A549 (cell line): ENCODE measurements around the gene SLC31A2. TPM values are rescaled to one million over a fixed set of nuclear protein-coding genes. Genes with fewer than 3 reads are reported as not detected.

ENCODE experiments used
- ATAC-seq, 2 experiments: fragments of 200-7000 bp in 1 of 2; fragments of >200 bp in 1 of 2; cut with Nextera tagmentation in 1 of 2; cut with Tn5 transposase in 1 of 2; 3 replicates each; pipeline versions ENCODE4 v1.8.0 to v1.9.1; 2018 to 2020; ENCODE audit warnings: mild to moderate bottlenecking in 1 of 2, moderate library complexity in 1 of 2
- CTCF ChIA-PET: fragments of 300-600 bp; sonication (Branson Sonifier 250); formaldehyde crosslinking; extraction: SDS; loops from one replicate; lab custom pipeline; 2021; ENCODE audit warnings: antibody characterized with exemption, inconsistent platforms; lab: Yijun Ruan, JAX
- POLR2A ChIA-PET: fragments of 350-600 bp; formaldehyde crosslinking; extraction: SDS; loops from one replicate; lab custom pipeline; 2021; ENCODE audit warnings: antibody characterized with exemption, inconsistent platforms; lab: Yijun Ruan, JAX
- DNase-seq, 2 experiments: peaks; one replicate each; pipeline versions ENCODE4 v3.0.0 to v3.0.0-alpha.2; 2011 to 2016; ENCODE audit warnings: low read depth in 1 of 2, low spot score in 1 of 2
- FAIRE-seq: peaks from 2 replicates; lab custom pipeline; 2011; peaks lifted over from hg19 to GRCh38; lab: Jason Lieb, UNC
- H3K27ac ChIP-seq, 2 experiments: fragments of >200 bp; sonication (Bioruptor Twin); formaldehyde crosslinking; 3 replicates each; pipeline ENCODE4 v1.5.1; 2016 to 2017
- H3K4me1 ChIP-seq: fragments of >200 bp; sonication (Bioruptor Twin); formaldehyde crosslinking; 3 replicates; pipeline ENCODE4 v1.6.1; 2016
- H3K4me2 ChIP-seq: fragments of >200 bp; sonication (Bioruptor Twin); formaldehyde crosslinking; 3 replicates; pipeline ENCODE4 v1.6.1; 2016
- H3K4me3 ChIP-seq: fragments of >200 bp; sonication (Bioruptor Twin); formaldehyde crosslinking; 3 replicates; pipeline ENCODE4 v1.5.1; 2016
- H3K9me3 ChIP-seq: fragments of >200 bp; sonication (Bioruptor Twin); formaldehyde crosslinking; 3 replicates; pipeline ENCODE4 v1.6.1; 2016
- CBX8 ChIP-seq: fragments of 200-600 bp; sonication (generic); IDR thresholded peaks from 2 replicates; pipeline ENCODE4 v1.6.1; 2016
- CHD4 ChIP-seq: fragments of 200-600 bp; sonication (generic); IDR thresholded peaks from 2 replicates; pipeline ENCODE4 v1.6.1; 2016; ENCODE audit warnings: antibody characterized with exemption, mild to moderate bottlenecking, borderline replicate concordance
- EHF ChIP-seq: fragments of 250-450 bp; sonication (Bioruptor Pico); IDR thresholded peaks from 2 replicates; pipeline ENCODE4 v1.5.0; 2020; ENCODE audit warnings: mild to moderate bottlenecking
- ESRRA ChIP-seq: fragments of 150-350 bp; IDR thresholded peaks from 2 replicates; pipeline ENCODE4 v1.6.1; 2014; ENCODE audit warnings: mild to moderate bottlenecking, low read length, borderline replicate concordance
- FOSB ChIP-seq: fragments of 250-450 bp; sonication (Bioruptor Pico); IDR thresholded peaks from 2 replicates; pipeline ENCODE4 v1.5.0; 2020; ENCODE audit warnings: mild to moderate bottlenecking, moderate library complexity
- FOXS1 ChIP-seq: fragments of 250-450 bp; sonication (Bioruptor Pico); IDR thresholded peaks from 2 replicates; pipeline ENCODE4 v1.5.0; 2020; ENCODE audit warnings: mild to moderate bottlenecking, moderate library complexity
- GATA3 ChIP-seq: IDR thresholded peaks from 2 replicates; pipeline ENCODE4 v1.6.1; 2012; ENCODE audit warnings: borderline replicate concordance
- HOXB5 ChIP-seq: fragments of 250-450 bp; sonication (Bioruptor Pico); IDR thresholded peaks from 2 replicates; pipeline ENCODE4 v1.5.0; 2020; ENCODE audit warnings: mild to moderate bottlenecking, moderate library complexity
- JUNB ChIP-seq: fragments of >200 bp; sonication (Bioruptor Twin); formaldehyde crosslinking; IDR thresholded peaks from 2 replicates; pipeline ENCODE4 v1.6.1; 2016
- KDM1A ChIP-seq: fragments of 200-600 bp; sonication (generic); IDR thresholded peaks from 2 replicates; pipeline ENCODE4 v1.6.1; 2016; ENCODE audit warnings: low read depth, mild to moderate bottlenecking
- MAZ ChIP-seq: fragments of 150-350 bp; IDR thresholded peaks from 2 replicates; pipeline ENCODE4 v1.6.1; 2014; ENCODE audit warnings: antibody characterized with exemption, low read depth, low read length, borderline replicate concordance
- NFE2L2 ChIP-seq: fragments of 150-350 bp; conservative IDR thresholded peaks from 2 replicates; pipeline ENCODE4 v1.6.1; 2014; ENCODE audit warnings: low read length
- PHF8 ChIP-seq: fragments of 200-600 bp; sonication (generic); IDR thresholded peaks from 2 replicates; pipeline ENCODE4 v1.6.1; 2016; ENCODE audit warnings: low read depth, mild to moderate bottlenecking, antibody characterized with exemption, moderate library complexity, borderline replicate concordance
- POLR2AphosphoS2 ChIP-seq: conservative IDR thresholded peaks from 2 replicates; pipeline ENCODE4 v1.6.1; 2012; ENCODE audit warnings: low read length, improper control_type of control experiment, inconsistent platforms
- RAD21 ChIP-seq, 2 experiments: fragments of >200 bp in 1 of 2; sonication (Bioruptor Twin) in 1 of 2; formaldehyde crosslinking in 1 of 2; IDR thresholded peaks in 1 of 2; conservative IDR thresholded peaks in 1 of 2; 2 replicates in 1 of 2; 3 replicates in 1 of 2; pipeline ENCODE4 v1.6.1; 2012 to 2018; ENCODE audit warnings: inconsistent platforms in 1 of 2
- RARB ChIP-seq: fragments of 250-450 bp; sonication (Bioruptor Pico); IDR thresholded peaks from 2 replicates; pipeline ENCODE4 v1.8.0; 2021; ENCODE audit warnings: mild to moderate bottlenecking, moderate library complexity
- RCOR1 ChIP-seq: fragments of 150-350 bp; IDR thresholded peaks from 2 replicates; pipeline ENCODE4 v1.6.1; 2014; ENCODE audit warnings: antibody characterized with exemption, low read length, low read depth
- RFX5 ChIP-seq: fragments of 450-650 bp; IDR thresholded peaks from 2 replicates; pipeline ENCODE4 v1.7.1; 2014; ENCODE audit warnings: antibody characterized with exemption, mild to moderate bottlenecking, moderate library complexity
- RNF2 ChIP-seq: fragments of 200-600 bp; sonication (generic); IDR thresholded peaks from 2 replicates; pipeline ENCODE4 v1.6.1; 2016; ENCODE audit warnings: low read depth, mild to moderate bottlenecking, antibody characterized with exemption, moderate library complexity, borderline replicate concordance
- TFCP2L1 ChIP-seq: fragments of 250-450 bp; sonication (Bioruptor Pico); IDR thresholded peaks from 2 replicates; pipeline ENCODE4 v1.5.0; 2021; ENCODE audit warnings: mild to moderate bottlenecking
- ZC3H11A ChIP-seq: fragments of 450-650 bp; IDR thresholded peaks from 2 replicates; pipeline ENCODE4 v1.6.1; 2014; ENCODE audit warnings: antibody characterized with exemption, mild to moderate bottlenecking
- WGBS: methylation state at CpG from one replicate; pipeline ENCODE4 v1.1.6; 2017; ENCODE audit errors: missing lambda C conversion rate; 5-methylcytosine and 5-hydroxymethylcytosine counted together
- polyA plus RNA-seq, 4 experiments: library from polyadenylated mRNA; depleted of rRNA in 3 of 4; stranded (reverse); fragments of >200 nt; fragmentation: RNase III in 1 of 4; extraction: RNeasy Plus Mini Kit Qiagen cat#74134 plus additional on column Dnase treatment in 1 of 4; gene quantifications; 2 replicates in 3 of 4; 3 replicates in 1 of 4; pipeline ENCODE4 v1.2.3, GENCODE V29; 2011 to 2017
- TF ChIP-seq, protein P1 (sequence below): fragments of >200 bp; sonication (Bioruptor Twin); formaldehyde crosslinking; IDR thresholded peaks from 3 replicates; pipeline ENCODE4 v1.5.1; 2016
- TF ChIP-seq, protein P2 (sequence below): IDR thresholded peaks from 2 replicates; pipeline ENCODE4 v1.6.1; 2012; ENCODE audit warnings: low read depth, borderline replicate concordance
- TF ChIP-seq, protein P3 (sequence below): fragments of >200 bp; sonication (Bioruptor Twin); formaldehyde crosslinking; IDR thresholded peaks from 2 replicates; pipeline ENCODE4 v1.6.1; 2016
- TF ChIP-seq, protein P4 (sequence below): fragments of 450-650 bp; IDR thresholded peaks from 2 replicates; pipeline ENCODE4 v1.6.1; 2014; ENCODE audit warnings: antibody characterized with exemption
- TF ChIP-seq, protein P5 (sequence below): fragments of 200-600 bp; sonication (generic); IDR thresholded peaks from 2 replicates; pipeline ENCODE4 v1.6.1; 2016; ENCODE audit warnings: antibody characterized with exemption, mild to moderate bottlenecking, moderate library complexity
- TF ChIP-seq, protein P6 (sequence below): fragments of 150-350 bp; IDR thresholded peaks from 2 replicates; pipeline ENCODE4 v1.6.1; 2014; ENCODE audit warnings: low read depth, mild to moderate bottlenecking, low read length

The SLC31A2 gene
- polyA plus RNA-seq, 2 of the 4 experiments (the other 2 are of a cell fraction) = 5.8 to 5.9 TPM

DNA sequence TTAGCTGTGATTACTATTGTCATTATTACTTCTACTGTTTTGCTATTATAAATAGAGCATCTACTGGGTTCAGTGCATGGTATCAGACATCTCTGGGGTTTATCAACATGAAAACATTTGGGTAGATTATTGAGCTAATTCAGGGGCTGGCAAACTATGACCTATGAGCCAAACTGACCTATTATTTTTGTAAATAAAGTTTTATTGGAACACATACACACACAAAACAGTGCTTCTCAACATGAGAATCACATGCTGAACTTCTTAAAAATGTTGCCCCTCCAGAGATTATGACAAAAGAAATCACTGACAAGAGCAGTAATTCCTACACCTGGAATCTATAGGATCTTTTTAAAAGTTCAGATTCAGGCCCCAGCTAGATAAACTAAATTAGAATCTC lies 30.4 kb downstream of the SLC31A2 start:
- POLR2A ChIA-PET = no interaction called here
- ATAC-seq = no peak
- Histone ChIP-seq H3K9me3 (no peaks in the 10 kb centered on the region), H3K4me3 (no peak overlapping the region), H3K4me1 (no peaks in the 10 kb centered on the region), H3K4me2 (no peak overlapping the region), H3K27ac (no peak overlapping the region)
- CTCF ChIA-PET = interaction anchor here (0.5 to 1.3 kb wide), 2 partner anchors 30 to 695 kb away, joined by 4 read pairs; partner anchors contain the start of gene SLC31A2
- no peak for FAIRE-seq
- no peak for DNase-seq
- TF ChIP-seq NFE2L2 (no peak), TFCP2L1 (CRISPR knock-in tag) (no peak), RARB (CRISPR knock-in tag) (no peak), ESRRA (no peak), CHD4 (no peak), POLR2AphosphoS2 (no peak), CBX8 (no peak), PHF8 (no peak), JUNB (no peak), KDM1A (no peak)
- TF ChIP-seq, protein P1, sequence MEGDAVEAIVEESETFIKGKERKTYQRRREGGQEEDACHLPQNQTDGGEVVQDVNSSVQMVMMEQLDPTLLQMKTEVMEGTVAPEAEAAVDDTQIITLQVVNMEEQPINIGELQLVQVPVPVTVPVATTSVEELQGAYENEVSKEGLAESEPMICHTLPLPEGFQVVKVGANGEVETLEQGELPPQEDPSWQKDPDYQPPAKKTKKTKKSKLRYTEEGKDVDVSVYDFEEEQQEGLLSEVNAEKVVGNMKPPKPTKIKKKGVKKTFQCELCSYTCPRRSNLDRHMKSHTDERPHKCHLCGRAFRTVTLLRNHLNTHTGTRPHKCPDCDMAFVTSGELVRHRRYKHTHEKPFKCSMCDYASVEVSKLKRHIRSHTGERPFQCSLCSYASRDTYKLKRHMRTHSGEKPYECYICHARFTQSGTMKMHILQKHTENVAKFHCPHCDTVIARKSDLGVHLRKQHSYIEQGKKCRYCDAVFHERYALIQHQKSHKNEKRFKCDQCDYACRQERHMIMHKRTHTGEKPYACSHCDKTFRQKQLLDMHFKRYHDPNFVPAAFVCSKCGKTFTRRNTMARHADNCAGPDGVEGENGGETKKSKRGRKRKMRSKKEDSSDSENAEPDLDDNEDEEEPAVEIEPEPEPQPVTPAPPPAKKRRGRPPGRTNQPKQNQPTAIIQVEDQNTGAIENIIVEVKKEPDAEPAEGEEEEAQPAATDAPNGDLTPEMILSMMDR = no peak

DNA sequence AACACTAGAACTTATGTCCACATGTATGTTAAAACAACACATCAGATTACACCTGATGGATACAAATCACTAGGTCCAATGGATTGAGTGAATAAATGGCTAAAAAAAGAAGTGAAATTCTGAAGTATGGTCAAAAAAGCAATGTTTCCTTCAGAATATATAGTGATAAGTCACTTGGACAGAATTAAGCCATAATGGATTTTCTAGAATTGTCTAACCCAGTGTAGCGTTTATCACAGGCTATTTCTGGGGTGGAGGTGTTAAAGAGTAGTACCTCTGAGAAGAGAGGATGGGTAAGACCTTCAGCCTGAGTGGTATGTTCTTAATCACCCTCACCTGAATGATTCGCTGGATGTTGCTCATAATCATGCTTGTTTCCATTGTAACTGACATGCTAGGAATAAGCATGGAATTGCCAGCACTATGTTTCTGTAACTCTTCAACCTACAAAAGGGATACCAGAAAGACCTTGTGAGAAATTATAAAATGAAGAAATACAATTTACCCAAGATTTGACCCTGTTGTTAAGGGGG lies 33.2 kb downstream of the SLC31A2 start:
- no peak overlapping the region for H3K27ac ChIP-seq
- ATAC-seq = no peak
- no peak for FAIRE-seq
- TF ChIP-seq FOSB (no peak), MAZ (no peak), HOXB5 (CRISPR knock-in tag) (no peak), RAD21 (conservative IDR thresholded peaks at IDR 0.05 in 1 of 2, IDR thresholded peaks at IDR 0.05 in 1 of 2) (no peak), ESRRA (no peak)
- TF ChIP-seq, protein P2, sequence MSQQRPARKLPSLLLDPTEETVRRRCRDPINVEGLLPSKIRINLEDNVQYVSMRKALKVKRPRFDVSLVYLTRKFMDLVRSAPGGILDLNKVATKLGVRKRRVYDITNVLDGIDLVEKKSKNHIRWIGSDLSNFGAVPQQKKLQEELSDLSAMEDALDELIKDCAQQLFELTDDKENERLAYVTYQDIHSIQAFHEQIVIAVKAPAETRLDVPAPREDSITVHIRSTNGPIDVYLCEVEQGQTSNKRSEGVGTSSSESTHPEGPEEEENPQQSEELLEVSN = no peak
- TF ChIP-seq, protein P3, sequence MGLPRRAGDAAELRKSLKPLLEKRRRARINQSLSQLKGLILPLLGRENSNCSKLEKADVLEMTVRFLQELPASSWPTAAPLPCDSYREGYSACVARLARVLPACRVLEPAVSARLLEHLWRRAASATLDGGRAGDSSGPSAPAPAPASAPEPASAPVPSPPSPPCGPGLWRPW = no peak
- H3K4me1 ChIP-seq = peaks cover 7% of the 10 kb centered on the region; the same call in 1 of the 3 replicates
- no peak overlapping the region for H3K4me3 ChIP-seq
- POLR2A ChIA-PET = no interaction called here
- CTCF ChIA-PET = no interaction called here
- H3K4me2 ChIP-seq = no peak overlapping the region
- DNase-seq = no peak
- no peaks in the 10 kb centered on the region for H3K9me3 ChIP-seq
- WGBS = 86% methylated on average over 2 of the region's 2 CpGs

DNA sequence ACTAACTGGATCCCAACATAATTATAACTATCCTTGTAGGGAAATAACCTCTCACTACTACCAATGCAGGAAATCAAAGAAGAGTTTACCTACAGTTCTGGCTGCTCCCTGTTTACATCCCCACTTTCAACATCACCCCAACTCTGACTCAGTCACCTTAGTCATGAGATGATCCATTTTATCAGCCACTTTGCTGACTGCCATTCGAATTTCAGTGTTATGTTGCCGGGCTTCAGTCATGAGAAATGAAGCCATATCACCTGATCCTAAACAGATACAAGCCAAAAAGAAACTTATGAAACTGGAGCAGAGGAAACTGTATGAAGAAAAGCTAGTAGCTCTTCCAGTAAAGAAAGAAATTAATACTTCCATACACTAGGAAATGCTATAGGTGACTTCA lies 33.7 kb downstream of the SLC31A2 start:
- H3K4me2 ChIP-seq = no peak overlapping the region
- H3K9me3 ChIP-seq = no peaks in the 10 kb centered on the region
- ChIA-PET POLR2A (no interaction called here), CTCF (interaction anchor here (1.4 kb wide), 1 partner anchor 11 kb away, joined by 3 read pairs; no protein-coding TSS in a partner anchor)
- no peak for FAIRE-seq
- H3K4me1 ChIP-seq = peaks cover 7% of the 10 kb centered on the region; the same call in 1 of the 3 replicates
- 57% methylated on average over 2 of the region's 2 CpGs for WGBS
- ATAC-seq = no peak
- DNase-seq = no peak
- H3K27ac ChIP-seq = no peak overlapping the region
- H3K4me3 ChIP-seq = no peak overlapping the region
- TF ChIP-seq RNF2 (no peak), EHF (CRISPR knock-in tag) (no peak), RFX5 (no peak), RCOR1 (no peak), JUNB (no peak), GATA3 (no peak), TFCP2L1 (CRISPR knock-in tag) (no peak), ESRRA (no peak), NFE2L2 (no peak), ZC3H11A (no peak), FOXS1 (CRISPR knock-in tag) (no peak), PHF8 (no peak)
- TF ChIP-seq, protein P4, sequence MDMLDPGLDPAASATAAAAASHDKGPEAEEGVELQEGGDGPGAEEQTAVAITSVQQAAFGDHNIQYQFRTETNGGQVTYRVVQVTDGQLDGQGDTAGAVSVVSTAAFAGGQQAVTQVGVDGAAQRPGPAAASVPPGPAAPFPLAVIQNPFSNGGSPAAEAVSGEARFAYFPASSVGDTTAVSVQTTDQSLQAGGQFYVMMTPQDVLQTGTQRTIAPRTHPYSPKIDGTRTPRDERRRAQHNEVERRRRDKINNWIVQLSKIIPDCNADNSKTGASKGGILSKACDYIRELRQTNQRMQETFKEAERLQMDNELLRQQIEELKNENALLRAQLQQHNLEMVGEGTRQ = no peak
- TF ChIP-seq, protein P5, sequence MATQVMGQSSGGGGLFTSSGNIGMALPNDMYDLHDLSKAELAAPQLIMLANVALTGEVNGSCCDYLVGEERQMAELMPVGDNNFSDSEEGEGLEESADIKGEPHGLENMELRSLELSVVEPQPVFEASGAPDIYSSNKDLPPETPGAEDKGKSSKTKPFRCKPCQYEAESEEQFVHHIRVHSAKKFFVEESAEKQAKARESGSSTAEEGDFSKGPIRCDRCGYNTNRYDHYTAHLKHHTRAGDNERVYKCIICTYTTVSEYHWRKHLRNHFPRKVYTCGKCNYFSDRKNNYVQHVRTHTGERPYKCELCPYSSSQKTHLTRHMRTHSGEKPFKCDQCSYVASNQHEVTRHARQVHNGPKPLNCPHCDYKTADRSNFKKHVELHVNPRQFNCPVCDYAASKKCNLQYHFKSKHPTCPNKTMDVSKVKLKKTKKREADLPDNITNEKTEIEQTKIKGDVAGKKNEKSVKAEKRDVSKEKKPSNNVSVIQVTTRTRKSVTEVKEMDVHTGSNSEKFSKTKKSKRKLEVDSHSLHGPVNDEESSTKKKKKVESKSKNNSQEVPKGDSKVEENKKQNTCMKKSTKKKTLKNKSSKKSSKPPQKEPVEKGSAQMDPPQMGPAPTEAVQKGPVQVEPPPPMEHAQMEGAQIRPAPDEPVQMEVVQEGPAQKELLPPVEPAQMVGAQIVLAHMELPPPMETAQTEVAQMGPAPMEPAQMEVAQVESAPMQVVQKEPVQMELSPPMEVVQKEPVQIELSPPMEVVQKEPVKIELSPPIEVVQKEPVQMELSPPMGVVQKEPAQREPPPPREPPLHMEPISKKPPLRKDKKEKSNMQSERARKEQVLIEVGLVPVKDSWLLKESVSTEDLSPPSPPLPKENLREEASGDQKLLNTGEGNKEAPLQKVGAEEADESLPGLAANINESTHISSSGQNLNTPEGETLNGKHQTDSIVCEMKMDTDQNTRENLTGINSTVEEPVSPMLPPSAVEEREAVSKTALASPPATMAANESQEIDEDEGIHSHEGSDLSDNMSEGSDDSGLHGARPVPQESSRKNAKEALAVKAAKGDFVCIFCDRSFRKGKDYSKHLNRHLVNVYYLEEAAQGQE = no peak
- TF ChIP-seq, protein P6, sequence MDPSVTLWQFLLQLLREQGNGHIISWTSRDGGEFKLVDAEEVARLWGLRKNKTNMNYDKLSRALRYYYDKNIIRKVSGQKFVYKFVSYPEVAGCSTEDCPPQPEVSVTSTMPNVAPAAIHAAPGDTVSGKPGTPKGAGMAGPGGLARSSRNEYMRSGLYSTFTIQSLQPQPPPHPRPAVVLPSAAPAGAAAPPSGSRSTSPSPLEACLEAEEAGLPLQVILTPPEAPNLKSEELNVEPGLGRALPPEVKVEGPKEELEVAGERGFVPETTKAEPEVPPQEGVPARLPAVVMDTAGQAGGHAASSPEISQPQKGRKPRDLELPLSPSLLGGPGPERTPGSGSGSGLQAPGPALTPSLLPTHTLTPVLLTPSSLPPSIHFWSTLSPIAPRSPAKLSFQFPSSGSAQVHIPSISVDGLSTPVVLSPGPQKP = no peak
